PFSK-1 (cell line): Measurements from ENCODE around the gene LIMA1.

Source experiments
- FOXP2 ChIP-seq: optimal IDR thresholded peaks from 2 replicates; pipeline ENCODE3; 2011; ENCODE audit warnings: borderline replicate concordance, control low read depth, inconsistent platforms; ENCODE audit not compliant: insufficient read depth; ENCODE audit errors: extremely low read length, extremely low read depth
- POLR2AphosphoS5 ChIP-seq: IDR thresholded peaks from 2 replicates; pipeline ENCODE4 v1.6.1; 2012; ENCODE audit warnings: low read depth, mild to moderate bottlenecking, control low read depth, low read length, moderate library complexity
- SIN3A ChIP-seq: IDR thresholded peaks from 2 replicates; pipeline ENCODE4 v1.6.1; 2012; ENCODE audit warnings: mild to moderate bottlenecking, low read length, moderate library complexity, borderline replicate concordance; ENCODE audit not compliant: insufficient read depth
- TAF1 ChIP-seq: IDR thresholded peaks from 2 replicates; pipeline ENCODE4 v1.6.1; 2012; ENCODE audit warnings: low read length, control low read depth, borderline replicate concordance; ENCODE audit not compliant: insufficient read depth
- TF ChIP-seq, protein P1 (sequence below), 2 experiments: IDR thresholded peaks; 2 replicates each; pipeline versions ENCODE4 v1.6.1 to v1.8.0; 2011 to 2012; ENCODE audit warnings: low read depth in 2 of 2, low read length in 2 of 2, control low read depth in 1 of 2, inconsistent platforms in 1 of 2, mild to moderate bottlenecking in 1 of 2, moderate library complexity in 1 of 2; ENCODE audit not compliant: insufficient read depth in 1 of 2

LIMA1 gene

DNA sequence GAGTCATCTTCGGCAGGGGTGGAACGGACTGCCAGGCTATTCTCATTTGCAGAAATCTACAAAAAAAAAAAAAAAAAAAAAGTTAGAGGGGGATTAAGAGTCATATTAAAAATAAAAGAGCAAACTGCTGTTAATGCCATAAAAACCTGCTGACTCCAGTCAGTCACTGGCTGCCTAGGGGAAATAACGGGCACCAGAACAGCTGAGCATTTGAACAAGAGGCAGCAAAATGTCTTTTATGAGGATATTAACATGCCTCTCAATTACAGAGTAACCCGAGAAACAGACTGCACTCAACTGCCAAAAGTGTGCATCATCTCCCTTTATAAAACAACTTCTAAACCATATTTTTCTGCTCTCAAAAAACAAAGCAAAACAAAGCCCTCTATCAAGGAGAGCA is 87.5 kb downstream of the LIMA1 start:
- TF ChIP-seq POLR2AphosphoS5 (no peak), FOXP2 (no peak), SIN3A (no peak), TAF1 (no peak)
- TF ChIP-seq, protein P1, sequence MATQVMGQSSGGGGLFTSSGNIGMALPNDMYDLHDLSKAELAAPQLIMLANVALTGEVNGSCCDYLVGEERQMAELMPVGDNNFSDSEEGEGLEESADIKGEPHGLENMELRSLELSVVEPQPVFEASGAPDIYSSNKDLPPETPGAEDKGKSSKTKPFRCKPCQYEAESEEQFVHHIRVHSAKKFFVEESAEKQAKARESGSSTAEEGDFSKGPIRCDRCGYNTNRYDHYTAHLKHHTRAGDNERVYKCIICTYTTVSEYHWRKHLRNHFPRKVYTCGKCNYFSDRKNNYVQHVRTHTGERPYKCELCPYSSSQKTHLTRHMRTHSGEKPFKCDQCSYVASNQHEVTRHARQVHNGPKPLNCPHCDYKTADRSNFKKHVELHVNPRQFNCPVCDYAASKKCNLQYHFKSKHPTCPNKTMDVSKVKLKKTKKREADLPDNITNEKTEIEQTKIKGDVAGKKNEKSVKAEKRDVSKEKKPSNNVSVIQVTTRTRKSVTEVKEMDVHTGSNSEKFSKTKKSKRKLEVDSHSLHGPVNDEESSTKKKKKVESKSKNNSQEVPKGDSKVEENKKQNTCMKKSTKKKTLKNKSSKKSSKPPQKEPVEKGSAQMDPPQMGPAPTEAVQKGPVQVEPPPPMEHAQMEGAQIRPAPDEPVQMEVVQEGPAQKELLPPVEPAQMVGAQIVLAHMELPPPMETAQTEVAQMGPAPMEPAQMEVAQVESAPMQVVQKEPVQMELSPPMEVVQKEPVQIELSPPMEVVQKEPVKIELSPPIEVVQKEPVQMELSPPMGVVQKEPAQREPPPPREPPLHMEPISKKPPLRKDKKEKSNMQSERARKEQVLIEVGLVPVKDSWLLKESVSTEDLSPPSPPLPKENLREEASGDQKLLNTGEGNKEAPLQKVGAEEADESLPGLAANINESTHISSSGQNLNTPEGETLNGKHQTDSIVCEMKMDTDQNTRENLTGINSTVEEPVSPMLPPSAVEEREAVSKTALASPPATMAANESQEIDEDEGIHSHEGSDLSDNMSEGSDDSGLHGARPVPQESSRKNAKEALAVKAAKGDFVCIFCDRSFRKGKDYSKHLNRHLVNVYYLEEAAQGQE (IDR thresholded peaks at IDR 0.05; ENCODE audit: insufficient read depth in 1 of 2, low read depth in 2 of 2, low read length in 2 of 2): no peak

DNA sequence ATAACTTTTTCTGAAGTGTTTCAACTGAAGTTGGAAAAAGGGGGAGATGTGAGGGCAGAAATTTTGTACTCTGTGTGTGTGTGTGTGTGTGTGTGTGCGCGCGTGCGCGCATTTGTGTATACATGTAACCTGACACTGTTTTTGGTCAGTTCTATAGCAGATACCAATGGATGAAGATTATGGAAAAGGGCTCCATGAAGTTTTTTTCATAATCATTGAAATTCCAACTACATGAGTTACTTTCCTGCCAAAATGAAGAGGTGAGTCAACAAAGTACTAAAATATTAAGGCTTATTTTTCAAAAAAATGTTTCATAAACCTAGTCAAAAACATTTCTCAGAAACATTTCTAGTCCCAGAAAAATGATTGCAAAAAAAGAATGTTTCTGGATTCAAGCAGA is 90.4 kb downstream of the LIMA1 start:
- TF ChIP-seq, protein P1 (IDR thresholded peaks at IDR 0.05; ENCODE audit: insufficient read depth in 1 of 2, low read depth in 2 of 2, low read length in 2 of 2): no peak
- TF ChIP-seq TAF1 (no peak), FOXP2 (no peak), SIN3A (no peak), POLR2AphosphoS5 (no peak)

DNA sequence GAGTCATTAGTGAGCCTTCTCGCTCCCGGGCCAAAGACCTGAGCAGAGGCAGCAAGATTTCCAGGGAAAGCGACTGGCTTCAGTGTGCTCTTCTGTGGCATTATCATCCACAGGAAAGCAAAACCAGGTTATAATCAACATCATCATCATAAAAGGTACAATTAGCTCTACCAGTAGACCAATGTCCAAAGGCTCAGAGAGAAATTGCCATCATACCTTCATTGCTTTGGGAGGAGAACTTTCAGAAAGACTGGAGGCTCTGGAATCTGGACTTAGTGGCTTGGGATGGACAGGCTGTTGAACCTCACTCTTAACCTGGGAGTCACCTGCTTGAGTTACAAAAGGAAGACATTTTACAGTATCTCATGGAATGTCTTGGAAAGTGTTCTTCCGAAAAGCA is 91.1 kb downstream of the LIMA1 start:
- TF ChIP-seq POLR2AphosphoS5: no peak
- TF ChIP-seq SIN3A: no peak
- TF ChIP-seq TAF1: no peak
- TF ChIP-seq, protein P1 (IDR thresholded peaks at IDR 0.05; ENCODE audit: insufficient read depth in 1 of 2, low read depth in 2 of 2, low read length in 2 of 2): no peak
- TF ChIP-seq FOXP2: no peak

DNA sequence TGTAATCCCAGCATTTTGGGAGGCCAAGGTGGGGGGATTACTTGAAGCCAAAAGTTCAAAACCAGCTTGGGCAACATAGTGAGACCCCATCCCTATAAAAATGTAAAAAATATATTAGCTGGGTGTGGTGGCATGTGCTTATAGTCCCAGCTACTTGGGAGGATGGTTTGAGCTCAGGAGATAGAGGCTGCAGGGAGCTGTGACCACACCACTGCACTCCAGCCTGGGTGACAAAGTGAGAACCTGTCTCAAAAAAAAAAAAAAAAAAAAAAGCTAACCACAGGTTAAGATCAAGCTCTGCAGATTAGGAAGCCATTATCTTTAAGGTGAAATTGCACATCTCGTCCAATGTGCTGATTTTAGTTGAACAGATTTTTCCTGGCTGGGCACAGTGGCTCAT is 92.5 kb downstream of the LIMA1 start:
- TF ChIP-seq SIN3A (no peak), FOXP2 (no peak), POLR2AphosphoS5 (no peak), TAF1 (no peak)
- TF ChIP-seq, protein P1 (IDR thresholded peaks at IDR 0.05; ENCODE audit: insufficient read depth in 1 of 2, low read depth in 2 of 2, low read length in 2 of 2): no peak

DNA sequence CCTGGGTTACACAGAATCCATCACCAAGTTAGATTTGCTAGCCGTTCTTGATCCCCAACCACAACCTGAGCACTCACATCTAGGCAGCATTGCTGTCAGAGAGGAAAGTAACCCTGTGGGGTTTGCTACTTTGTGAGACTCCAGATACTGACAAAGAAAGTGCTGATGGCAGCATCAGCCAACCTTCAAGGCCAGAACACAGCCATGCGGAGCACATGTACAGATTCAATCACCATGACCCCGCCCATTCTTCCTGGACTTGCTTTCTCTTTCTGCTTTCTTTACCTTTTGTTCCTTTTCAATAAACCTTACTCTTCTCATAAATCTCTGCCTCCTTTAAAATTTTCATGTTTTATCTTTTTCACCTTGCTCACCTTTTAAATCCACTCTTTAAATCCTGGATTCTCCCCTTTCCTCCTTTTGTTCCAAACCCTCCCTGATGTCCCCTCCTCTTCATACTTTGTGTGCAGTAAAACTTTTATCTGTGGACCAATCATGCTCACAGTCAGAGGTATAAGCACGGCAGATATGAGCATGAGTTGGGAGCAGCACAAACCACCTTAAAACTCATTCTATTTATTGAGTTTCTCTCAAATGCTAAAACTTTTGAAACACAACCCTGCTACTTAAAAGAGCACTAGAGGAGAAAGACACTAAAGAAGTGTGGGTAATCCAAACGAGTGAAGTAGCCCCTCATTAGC is 94.3 kb downstream of the LIMA1 start:
- TF ChIP-seq FOXP2 (no peak), SIN3A (no peak), POLR2AphosphoS5 (no peak), TAF1 (no peak)
- TF ChIP-seq, protein P1 (IDR thresholded peaks at IDR 0.05; ENCODE audit: insufficient read depth in 1 of 2, low read depth in 2 of 2, low read length in 2 of 2): no peak
